GM19099 (cell line): ENCODE results near the gene LSM3.

Experiments used
- POLR2A ChIP-seq: IDR thresholded peaks from 3 replicates; pipeline ENCODE4 v1.6.1; 2011; ENCODE audit warnings: low read depth; ENCODE audit not compliant: insufficient read length; ENCODE audit errors: extremely low read depth

Gene LSM3

DNA sequence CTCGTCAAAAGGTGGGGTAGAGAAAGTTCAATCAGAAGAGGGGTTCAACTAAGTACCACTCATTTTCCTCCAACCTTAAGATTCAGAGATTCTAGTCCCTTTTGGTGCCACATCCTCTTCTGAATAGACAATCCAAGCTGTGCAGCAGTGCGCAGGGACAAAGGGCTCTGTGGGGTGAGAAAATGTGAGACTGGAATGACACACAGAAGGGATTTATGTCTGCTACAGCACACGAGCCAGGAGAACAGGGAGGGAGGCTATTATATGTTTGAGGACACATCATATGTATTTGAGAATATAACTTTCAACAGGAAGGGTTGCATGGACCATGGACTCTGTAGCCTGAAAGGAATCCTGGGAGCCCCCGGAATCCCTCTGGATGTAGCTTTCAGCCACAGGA is 33.0 kb downstream of the LSM3 start:
- no peak for TF ChIP-seq POLR2A

DNA sequence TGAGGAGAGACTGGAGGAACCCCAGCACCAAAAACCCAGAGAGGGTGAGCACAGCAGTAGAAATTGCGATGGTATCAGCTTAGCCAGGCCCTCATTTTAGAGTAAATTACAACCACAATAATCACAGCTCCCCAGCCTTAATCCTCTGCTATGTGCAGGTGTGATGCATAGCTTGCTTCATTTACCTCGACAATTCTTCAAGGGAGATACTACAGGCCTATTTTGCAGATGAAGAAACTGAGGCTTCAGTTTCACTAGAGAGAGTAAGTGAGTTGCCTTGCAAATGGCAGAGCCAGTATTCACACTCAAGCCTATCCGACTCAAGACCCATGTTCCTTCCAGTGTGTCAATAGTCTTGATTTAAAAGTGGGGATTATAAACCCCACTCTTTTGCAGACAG is 33.4 kb downstream of the LSM3 start:
- no peak for TF ChIP-seq POLR2A

DNA sequence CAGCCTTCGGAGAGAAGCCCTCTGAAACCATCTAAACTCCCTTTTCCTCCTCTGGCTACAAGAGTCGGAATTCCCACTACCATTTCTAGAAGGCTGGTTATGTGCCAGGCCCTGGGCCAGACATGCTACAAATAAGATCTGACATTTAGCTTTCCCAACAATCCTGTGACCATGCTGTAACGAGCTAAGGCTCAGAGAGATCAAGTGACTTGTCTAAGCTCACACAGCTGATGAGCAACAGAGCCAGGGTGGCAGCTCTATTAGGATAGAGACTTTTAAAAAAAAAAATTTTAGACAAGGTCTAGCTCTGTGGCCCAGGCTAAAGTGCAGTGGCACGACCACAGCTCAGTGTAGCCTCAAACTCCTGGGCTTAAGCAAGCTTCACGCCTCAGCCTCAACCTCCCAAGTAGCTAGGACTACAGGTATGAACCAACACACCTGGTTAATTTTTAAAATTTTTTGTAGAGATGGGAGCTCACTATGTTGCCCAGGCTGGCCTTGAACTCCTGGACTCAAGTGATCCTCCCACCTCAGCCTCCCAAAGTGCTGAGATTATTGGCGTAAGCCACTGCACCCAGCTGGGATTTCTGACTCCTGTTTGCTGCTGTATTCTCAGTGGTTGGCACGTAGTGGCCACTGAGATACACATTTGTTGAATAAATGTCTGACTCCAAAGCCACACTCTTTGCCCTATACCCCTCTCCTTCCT is 34.6 kb downstream of the LSM3 start:
- TF ChIP-seq POLR2A = no peak

DNA sequence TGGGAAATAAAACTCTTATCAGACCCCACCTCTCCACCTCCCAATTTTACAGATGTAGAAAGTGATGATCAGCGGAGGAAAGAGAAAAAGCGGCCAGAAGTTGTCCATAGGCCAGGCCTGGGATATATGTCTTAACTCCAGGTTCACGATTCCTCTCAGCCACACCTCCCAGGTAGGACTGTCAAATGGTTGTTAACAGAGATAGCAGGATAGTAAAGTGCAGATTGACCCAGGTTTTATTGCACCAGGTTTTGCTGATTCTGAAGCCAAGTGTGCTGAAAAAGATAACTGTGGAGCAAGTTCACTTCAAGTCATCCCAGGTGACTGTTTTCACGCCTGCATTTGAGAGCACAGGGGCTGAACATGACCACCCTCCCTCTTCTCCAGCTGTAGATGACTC is 36.1 kb downstream of the LSM3 start:
- no peak for TF ChIP-seq POLR2A

DNA sequence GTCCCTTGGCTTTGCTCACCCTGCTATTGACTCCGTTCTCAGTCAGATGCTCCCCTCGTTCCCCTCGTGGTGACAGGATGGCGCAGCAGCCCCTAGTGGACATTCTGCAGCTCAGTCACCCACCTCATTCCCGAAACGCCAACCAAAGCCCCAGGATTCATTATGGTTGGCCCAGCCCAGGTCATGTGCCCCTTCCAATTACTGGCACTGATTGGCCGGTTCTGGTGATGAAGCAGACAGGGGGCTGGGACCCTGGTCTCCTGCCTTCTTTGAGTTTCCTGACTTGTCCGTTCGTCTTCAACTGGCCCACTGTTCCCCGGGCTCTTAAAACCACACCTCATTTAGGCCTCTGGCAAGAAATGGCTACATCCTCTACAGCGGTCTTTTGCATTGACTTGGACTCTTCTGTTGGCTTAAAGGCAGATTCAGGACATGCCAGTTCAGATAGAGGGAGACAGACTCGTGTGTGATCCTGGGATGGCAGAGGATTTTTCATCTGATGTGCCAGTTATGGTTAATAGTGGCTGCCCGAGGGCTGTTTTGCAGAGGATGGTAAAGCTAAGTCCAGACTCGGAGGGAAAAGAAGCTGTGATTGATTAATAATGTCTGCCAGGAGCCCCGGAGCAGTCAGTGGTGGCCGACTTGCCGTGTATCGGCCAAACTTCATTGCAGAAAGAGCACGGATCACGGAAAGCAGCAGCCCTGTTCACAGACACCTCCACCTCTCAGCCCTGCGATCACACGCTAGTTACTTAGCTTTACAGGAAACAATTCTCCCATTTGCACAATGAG is 37.8 kb downstream of the LSM3 start:
- no peak for TF ChIP-seq POLR2A

DNA sequence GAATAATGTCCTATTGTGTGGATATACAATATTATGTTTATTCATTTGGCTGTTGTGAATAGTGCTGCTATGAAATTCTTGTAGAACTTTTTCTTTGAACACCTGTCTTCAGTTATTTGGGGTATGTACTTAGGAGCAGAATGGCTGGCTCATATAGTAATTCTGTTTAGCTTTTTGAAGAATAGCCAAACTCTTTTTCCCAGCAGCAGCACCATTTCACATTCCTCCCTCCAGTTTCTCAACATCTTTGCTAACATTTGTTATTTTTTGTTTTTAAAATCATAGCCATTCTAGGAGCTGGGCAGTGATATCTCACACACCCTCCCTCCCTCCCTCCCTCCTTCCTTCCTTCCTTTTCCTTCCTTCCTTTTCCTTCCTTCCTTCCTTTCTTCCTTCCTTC is 39.7 kb downstream of the LSM3 start:
- no peak for TF ChIP-seq POLR2A

DNA sequence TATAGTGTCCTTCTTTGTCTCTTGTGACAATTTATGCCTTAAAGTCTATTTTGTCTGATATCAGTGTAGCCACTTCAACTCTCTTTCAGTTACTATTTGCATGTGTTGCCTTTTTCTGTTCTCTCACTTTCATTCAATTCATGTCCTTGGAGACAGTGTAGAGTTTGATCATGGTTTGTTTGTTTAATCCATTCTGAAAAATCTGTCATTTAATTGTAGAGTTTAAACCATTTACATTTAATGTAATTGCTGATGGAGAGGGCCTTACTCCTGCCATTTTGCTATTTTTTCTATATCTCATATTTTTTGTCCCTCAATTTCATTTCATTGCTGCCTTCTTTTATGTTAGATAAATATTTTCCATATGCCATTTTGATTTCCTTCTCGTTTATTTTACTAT is 42.3 kb downstream of the LSM3 start:
- no peak for TF ChIP-seq POLR2A

DNA sequence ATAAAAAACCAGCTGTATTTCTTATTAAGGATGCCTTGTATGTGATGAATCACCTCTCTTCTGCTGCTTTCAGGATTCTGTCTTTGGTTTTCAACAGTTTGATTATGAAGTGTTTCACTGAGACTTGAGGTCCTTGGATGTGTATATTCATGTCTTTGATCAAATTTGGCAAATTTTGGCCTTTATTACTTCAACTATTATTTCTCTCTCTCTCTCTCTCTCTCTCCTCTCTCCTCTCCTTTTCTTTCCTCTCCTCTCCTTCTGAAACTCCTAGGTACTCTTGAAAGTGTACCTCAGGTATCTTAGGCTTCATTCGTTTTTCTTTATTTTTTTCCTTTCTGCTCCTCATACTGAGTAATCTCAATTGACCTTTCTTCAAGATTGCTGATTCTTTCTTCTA is 43.3 kb downstream of the LSM3 start:
- TF ChIP-seq POLR2A = no peak

DNA sequence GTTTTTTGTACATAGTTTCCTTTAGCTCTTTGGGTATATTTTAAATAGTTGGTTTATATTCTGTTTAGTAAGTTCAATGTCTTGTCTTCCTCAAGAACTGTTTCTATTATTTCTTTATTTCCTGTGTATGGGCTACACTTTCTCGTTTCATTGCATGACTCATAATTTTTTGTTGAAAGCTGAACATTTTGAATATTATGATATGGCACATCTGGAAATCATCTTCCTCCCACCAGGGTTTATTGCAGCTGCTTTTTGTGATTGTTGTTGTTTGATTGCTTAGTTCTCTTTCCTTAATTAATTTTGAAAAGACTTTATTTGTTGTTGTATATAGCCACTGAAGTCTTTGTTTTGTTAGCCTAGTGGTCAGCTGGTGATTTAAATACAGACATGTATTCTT is 43.8 kb downstream of the LSM3 start:
- no peak for TF ChIP-seq POLR2A

DNA sequence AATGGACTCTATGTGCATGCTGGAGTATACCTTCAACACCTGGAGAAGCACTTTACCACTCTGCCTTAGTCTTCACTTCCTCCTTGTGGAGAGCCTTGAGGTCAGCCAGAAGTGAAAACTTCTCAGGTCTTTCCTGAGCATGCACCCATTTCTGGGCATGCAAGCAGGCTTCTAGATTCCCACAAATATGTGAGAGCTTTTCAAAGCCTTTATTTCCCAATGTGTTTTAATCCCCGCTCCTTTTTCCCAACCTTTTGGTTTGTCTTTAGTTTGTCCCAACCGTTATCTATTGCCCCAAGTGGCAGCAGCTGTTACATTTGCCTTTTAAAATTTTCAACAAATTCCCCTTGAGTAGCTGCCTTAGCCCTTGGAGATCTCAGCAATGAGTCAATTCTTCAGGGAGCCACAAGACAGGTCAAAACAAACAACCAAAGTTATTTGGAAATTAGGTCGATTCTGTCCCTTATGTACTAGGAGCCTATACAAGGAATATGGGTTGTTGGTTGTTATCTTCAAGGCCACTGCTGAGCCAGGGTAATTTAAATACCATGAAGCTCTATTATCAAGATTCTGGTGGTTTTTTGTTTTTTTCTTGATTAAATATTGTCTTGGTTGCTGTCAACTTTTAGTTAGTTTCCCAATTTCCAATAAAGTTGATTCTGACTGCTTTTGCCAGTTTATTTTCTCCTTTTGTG is 44.4 kb downstream of the LSM3 start:
- TF ChIP-seq POLR2A = no peak

DNA sequence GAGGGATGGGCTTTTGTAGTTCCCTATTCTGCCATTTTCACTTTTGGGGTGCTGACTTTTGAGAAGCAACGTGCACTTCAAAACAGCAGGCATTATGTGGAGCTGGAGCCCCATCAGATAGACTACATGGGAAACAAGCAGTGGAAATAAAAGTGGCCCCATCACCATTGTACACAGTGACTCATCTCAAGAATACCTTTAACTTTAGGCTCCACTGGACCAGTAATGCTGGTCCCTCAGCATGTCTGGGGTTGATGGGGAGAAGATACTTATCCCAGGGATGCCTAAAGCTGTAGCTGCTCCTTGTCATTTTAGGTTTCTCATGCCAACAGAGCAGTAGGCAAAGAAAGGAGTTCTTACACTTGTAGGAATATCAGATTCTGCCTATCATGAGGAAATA is 45.0 kb downstream of the LSM3 start:
- no peak for TF ChIP-seq POLR2A

DNA sequence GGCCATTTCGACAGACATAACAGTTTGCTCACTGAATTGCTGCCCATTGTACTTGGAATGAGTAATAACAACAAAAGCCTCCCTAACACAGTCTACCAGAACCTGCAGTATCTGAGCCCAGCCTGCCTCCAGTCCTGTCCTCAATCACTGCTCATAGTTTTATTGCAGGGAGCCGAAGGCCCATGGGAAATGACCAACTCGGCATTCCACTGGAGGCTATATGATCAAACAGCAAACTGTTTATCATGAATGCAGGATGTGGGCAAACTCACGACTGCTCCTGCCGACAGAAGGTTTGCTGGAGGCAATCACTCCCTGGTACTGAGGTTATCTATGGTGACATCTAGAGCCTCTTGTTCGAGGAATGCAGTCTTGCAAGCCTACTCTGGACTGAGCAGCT is 46.3 kb downstream of the LSM3 start:
- no peak for TF ChIP-seq POLR2A

DNA sequence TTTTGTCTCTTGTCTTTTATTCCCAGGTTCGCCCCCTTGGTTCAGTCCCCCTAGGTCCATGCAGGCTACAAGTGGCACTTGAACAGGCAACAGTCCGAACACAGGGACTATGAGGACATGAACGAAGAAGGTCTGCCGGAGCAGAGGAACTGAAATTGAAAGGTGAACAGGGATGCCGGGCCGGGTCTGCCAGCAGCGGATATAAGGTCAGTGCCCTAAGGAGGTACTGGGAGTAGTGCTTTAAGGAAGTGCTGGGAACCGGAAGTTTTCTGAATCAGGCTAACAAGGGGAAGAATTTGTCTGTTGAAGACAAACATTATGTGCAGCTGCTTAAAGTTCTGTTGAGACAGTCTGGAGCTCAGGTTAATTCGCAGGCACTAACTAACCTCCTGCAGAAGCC is 46.8 kb downstream of the LSM3 start:
- no peak for TF ChIP-seq POLR2A

DNA sequence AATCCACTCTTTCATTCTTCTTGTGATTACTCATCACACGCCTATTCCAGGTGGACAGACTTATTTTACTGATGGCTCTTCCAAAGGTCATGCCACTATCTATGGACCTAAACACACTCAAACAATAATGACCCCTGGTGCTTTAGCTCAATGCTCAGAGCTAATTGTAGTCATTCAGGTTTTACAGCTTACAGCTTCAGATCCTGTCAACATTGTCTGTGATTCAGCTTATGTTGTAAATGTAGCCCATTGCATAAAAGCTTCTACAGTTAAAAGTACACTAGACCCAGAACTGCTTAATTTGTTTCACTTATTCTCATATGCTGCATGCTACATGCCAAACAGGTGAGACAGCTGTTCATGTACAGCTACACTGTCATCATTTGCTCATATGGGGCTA is 49.2 kb downstream of the LSM3 start:
- no peak for TF ChIP-seq POLR2A

DNA sequence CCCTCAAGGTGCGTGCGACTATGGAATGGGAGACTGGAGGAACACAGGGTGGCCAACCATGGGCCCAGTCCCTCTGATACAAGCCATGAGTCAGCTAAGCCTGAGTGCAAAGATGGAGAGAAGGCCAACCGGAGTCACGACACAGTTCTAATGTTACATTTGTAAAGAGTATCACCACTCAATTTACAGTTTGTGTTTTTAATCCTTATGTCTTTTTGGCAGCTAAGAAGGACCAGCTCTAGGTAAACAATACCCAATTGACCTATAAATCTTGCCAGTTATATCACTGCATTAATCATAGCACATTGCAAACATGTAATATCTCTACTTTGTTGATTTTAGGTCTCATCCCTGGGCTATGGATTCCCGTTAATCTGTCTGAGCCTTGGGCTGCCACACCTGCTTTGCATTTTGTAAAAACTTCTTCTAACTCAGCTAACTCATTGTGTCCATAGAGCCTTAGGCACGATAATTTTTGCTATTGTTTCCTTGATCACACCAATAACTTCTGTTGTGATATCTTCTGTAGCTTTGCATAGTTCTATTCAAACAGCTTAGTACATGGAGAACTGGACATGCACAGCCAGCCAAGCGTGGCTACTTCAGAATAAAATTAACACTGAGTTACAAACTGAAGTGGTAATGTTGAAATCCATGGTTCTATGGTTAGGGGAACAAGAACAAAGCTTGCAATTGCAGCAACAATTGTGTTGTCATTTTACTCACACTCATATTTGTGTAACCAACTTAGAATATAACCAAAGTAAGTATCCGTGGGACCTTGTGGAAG is 50.3 kb downstream of the LSM3 start:
- TF ChIP-seq POLR2A = no peak

DNA sequence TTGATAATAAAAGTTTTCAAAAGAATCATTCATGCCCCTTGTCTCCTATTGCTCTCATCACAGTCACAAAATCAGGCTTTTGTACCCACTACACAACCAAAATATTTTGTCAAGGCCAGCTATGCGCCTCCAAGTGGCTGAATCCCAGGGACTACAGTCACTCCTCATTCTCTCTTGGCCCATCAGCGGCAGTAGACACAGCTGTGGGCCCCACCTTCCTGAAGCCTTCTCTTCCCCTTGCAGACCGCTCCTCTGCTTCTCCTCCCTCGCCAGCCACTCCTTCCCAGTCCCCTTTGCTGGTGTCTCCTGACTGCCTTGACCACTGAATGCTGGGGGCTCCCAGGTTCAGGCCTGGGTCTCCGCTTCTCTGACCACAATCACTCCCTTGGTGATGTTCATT is 52.1 kb downstream of the LSM3 start:
- TF ChIP-seq POLR2A = no peak
